ENCODE data around the gene ARPC4. TPM values are rescaled to one million over a fixed set of nuclear protein-coding genes. Genes with fewer than 3 reads are reported as not detected.

ARPC4 gene
- total RNA-seq, 4 donors from 2014 or later = 96.8 to 147 (median 143) TPM

DNA sequence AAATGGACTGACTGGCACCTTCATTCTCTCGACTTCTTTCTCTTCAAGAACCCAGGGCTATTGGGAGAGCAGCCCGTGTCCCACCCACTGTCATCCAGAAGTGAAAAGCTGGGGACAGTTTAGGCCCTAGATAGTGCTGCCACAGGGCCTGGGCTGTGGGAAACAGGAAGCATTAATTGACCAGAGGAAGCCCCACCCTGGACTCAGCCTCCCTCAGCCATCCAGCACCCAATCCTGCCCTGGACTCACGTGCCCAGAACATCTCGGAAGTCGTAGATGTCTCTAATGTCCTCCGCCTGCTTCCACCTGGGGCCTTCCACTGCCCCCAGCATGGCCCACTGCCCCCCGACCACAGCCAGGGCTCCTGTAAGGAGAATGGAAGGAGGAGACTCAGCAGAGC, 25.5 kb upstream of the ARPC4 start:
- no peaks in the 10 kb centered on the region for H3K9me3 ChIP-seq
- DNase-seq (peak in 1 of 2 donors; percentile 20), ATAC-seq (no peak)
- intact Hi-C loops (cut with DNase I; ENCODE audit: low total_unique reads) = no loop called here
- peaks cover 9 to 11% of the 10 kb centered on the region in 2 donors for H3K4me1 ChIP-seq
- H3K27me3 ChIP-seq = no peaks in the 10 kb centered on the region
- H3K36me3 ChIP-seq = no peaks in the 10 kb centered on the region
- TF ChIP-seq, protein P1, sequence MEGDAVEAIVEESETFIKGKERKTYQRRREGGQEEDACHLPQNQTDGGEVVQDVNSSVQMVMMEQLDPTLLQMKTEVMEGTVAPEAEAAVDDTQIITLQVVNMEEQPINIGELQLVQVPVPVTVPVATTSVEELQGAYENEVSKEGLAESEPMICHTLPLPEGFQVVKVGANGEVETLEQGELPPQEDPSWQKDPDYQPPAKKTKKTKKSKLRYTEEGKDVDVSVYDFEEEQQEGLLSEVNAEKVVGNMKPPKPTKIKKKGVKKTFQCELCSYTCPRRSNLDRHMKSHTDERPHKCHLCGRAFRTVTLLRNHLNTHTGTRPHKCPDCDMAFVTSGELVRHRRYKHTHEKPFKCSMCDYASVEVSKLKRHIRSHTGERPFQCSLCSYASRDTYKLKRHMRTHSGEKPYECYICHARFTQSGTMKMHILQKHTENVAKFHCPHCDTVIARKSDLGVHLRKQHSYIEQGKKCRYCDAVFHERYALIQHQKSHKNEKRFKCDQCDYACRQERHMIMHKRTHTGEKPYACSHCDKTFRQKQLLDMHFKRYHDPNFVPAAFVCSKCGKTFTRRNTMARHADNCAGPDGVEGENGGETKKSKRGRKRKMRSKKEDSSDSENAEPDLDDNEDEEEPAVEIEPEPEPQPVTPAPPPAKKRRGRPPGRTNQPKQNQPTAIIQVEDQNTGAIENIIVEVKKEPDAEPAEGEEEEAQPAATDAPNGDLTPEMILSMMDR (IDR thresholded peaks at IDR 0.05 in 4 of 5, conservative IDR thresholded peaks at IDR 0.05 in 1 of 5) = no peak
- TF ChIP-seq POLR2A (IDR thresholded peaks at IDR 0.05) = no peak
- in situ Hi-C loops (cut with MboI; ENCODE audit: low sequenced_read_pairs in 4 of 4) = no loop called here
- peak overlapping the region in 3 of 4 donors; percentile 59 to 78 (median 61) for H3K27ac ChIP-seq
- H3K4me3 ChIP-seq = no peak overlapping the region

- H3K27me3 ChIP-seq = no peaks in the 10 kb centered on the region
- in situ Hi-C loops (cut with MboI; ENCODE audit: low sequenced_read_pairs in 4 of 4) (no loop called here), intact Hi-C loops (cut with DNase I; ENCODE audit: low total_unique reads) (no loop called here)
- no peaks in the 10 kb centered on the region for H3K36me3 ChIP-seq
- H3K27ac ChIP-seq = peak overlapping the region; percentile 61 to 80 (median 71)
- TF ChIP-seq, protein P1 (IDR thresholded peaks at IDR 0.05 in 4 of 5, conservative IDR thresholded peaks at IDR 0.05 in 1 of 5) = no peak
- DNase-seq (no peak), ATAC-seq (no peak)
- H3K4me3 ChIP-seq = no peak overlapping the region
- H3K4me1 ChIP-seq = peaks cover 9 to 11% of the 10 kb centered on the region in 2 donors
- no peaks in the 10 kb centered on the region for H3K9me3 ChIP-seq
Measured at GRCh38 chr3:9768141-9768775, 24.6 kb upstream of the ARPC4 start.

DNA sequence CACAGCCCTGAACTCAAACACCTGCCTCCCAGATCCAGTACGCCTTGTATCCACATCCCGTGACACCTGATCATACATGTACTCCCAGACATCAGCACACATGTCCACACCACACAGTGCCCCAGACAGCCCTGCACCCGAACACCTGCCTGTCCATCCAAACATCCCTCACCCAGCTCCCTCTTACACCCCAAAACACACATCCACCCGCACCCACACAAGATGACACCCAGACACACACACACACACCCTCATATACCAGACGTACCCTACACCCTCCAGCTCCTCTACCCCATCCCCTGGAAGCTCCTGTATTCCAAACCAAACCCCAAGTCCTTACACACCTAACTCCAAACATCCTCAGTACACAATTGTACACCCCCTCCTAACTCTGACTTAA, 23.9 kb upstream of the ARPC4 start:
- Histone ChIP-seq H3K36me3 (no peaks in the 10 kb centered on the region), H3K9me3 (no peaks in the 10 kb centered on the region), H3K4me1 (peaks cover 9 to 11% of the 10 kb centered on the region in 2 donors), H3K27ac (peak overlapping the region; percentile 64 to 80 (median 78)), H3K4me3 (peak overlapping the region; percentile 60 to 64 (median 62)), H3K27me3 (no peaks in the 10 kb centered on the region)
- in situ Hi-C loops (cut with MboI; ENCODE audit: low sequenced_read_pairs in 4 of 4) = no loop called here
- intact Hi-C loops (cut with DNase I; ENCODE audit: low total_unique reads) = no loop called here
- TF ChIP-seq POLR2A (IDR thresholded peaks at IDR 0.05) = no peak
- TF ChIP-seq, protein P1 (IDR thresholded peaks at IDR 0.05 in 4 of 5, conservative IDR thresholded peaks at IDR 0.05 in 1 of 5) = no peak
- DNase-seq = no peak
- no peak for ATAC-seq

- in situ Hi-C loops (cut with MboI; ENCODE audit: low sequenced_read_pairs in 4 of 4) = no loop called here
- intact Hi-C loops (cut with DNase I; ENCODE audit: low total_unique reads) = no loop called here
- Histone ChIP-seq H3K36me3 (no peaks in the 10 kb centered on the region), H3K4me3 (peak within 1 kb of the TSS; percentile 60 to 64 (median 62)), H3K4me1 (peaks cover 9 to 11% of the 10 kb centered on the region in 2 donors), H3K27me3 (no peaks in the 10 kb centered on the region), H3K27ac (peak within 1 kb of the TSS; percentile 64 to 80 (median 78)), H3K9me3 (no peaks in the 10 kb centered on the region)
- peak; percentile 52 to 61 for TF ChIP-seq POLR2A (IDR thresholded peaks at IDR 0.05)
- TF ChIP-seq, protein P1 (IDR thresholded peaks at IDR 0.05 in 4 of 5, conservative IDR thresholded peaks at IDR 0.05 in 1 of 5) = no peak
- DNase-seq (peak; percentile 50 to 53), ATAC-seq (peak; percentile 68 to 77)
Measured at GRCh38 chr3:9769426-9770275, 23.2 kb upstream of the ARPC4 start, which contains the start of gene CAMK1. Gene CAMK1 (minus strand): TSS chr3:9769947. CDS start chr3:9767749, 2,198 bp downstream.

Data from gastrocnemius medialis (tissue), 4 donors.